SK-N-SH treated with all-trans-retinoic acid at 6 μM for 48 hours (cell line): ENCODE measurements around the gene CIBAR2.

Experiments
- ATAC-seq: fragments of 200-7000 bp; cut with Tn5 transposase; 3 replicates; pipeline ENCODE4 v1.9.1; 2020; ENCODE audit warnings: mild to moderate bottlenecking, moderate library complexity
- ARNTL ChIP-seq: fragments of 450-650 bp; formaldehyde crosslinking; IDR thresholded peaks from 2 replicates; pipeline ENCODE4 v1.5.0; 2020; ENCODE audit warnings: low read depth, mild to moderate bottlenecking, moderate library complexity, borderline replicate concordance
- BACH2 ChIP-seq: fragments of 250-450 bp; sonication (Bioruptor Pico); IDR thresholded peaks from 2 replicates; pipeline ENCODE4 v1.9.0; 2021; ENCODE audit warnings: mild to moderate bottlenecking, borderline replicate concordance
- CREB5 ChIP-seq: fragments of 250-450 bp; sonication (Bioruptor Pico); IDR thresholded peaks from 2 replicates; pipeline ENCODE4 v1.5.1; 2020; ENCODE audit warnings: low read depth, mild to moderate bottlenecking, moderate library complexity
- ESRRG ChIP-seq: fragments of 250-450 bp; sonication (Bioruptor Pico); IDR thresholded peaks from 2 replicates; pipeline ENCODE4 v1.6.1; 2021; ENCODE audit warnings: mild to moderate bottlenecking
- GLIS3 ChIP-seq: fragments of 250-450 bp; sonication (Bioruptor Pico); IDR thresholded peaks from 2 replicates; pipeline ENCODE4 v1.5.0; 2020; ENCODE audit warnings: mild to moderate bottlenecking, moderate library complexity
- ISL1 ChIP-seq: fragments of 250-450 bp; sonication (Bioruptor Pico); IDR thresholded peaks from 2 replicates; pipeline ENCODE4 v2.1.2; 2022; ENCODE audit warnings: mild to moderate bottlenecking, moderate library complexity
- OSR1 ChIP-seq: fragments of 250-450 bp; sonication (Bioruptor Pico); IDR thresholded peaks from 2 replicates; pipeline ENCODE4 v1.8.0; 2022; ENCODE audit warnings: moderate library complexity, mild to moderate bottlenecking, inconsistent platforms
- PATZ1 ChIP-seq: fragments of 250-450 bp; sonication (Bioruptor Pico); IDR thresholded peaks from 2 replicates; pipeline ENCODE4 v1.8.0; 2020; ENCODE audit warnings: mild to moderate bottlenecking, moderate library complexity, borderline replicate concordance
- PPARA ChIP-seq: fragments of 250-450 bp; sonication (Bioruptor Pico); IDR thresholded peaks from 2 replicates; pipeline ENCODE4 v1.5.0; 2020; ENCODE audit warnings: mild to moderate bottlenecking, borderline replicate concordance
- RARB ChIP-seq: fragments of 250-450 bp; sonication (Bioruptor Pico); IDR thresholded peaks from 2 replicates; pipeline ENCODE4 v1.8.0; 2021; ENCODE audit warnings: mild to moderate bottlenecking, moderate library complexity
- TCF4 ChIP-seq: fragments of 250-450 bp; sonication (Bioruptor Pico); IDR thresholded peaks from 2 replicates; pipeline ENCODE4 v1.8.0; 2021; ENCODE audit warnings: mild to moderate bottlenecking, moderate library complexity, borderline replicate concordance
- TOX ChIP-seq: fragments of 250-450 bp; sonication (Bioruptor Pico); IDR thresholded peaks from 2 replicates; pipeline ENCODE4 v1.8.0; 2021; ENCODE audit warnings: mild to moderate bottlenecking, moderate library complexity, borderline replicate concordance
- ZC3H10 ChIP-seq: fragments of 250-450 bp; sonication (Bioruptor Pico); IDR thresholded peaks from 2 replicates; pipeline ENCODE4 v1.5.1; 2021; ENCODE audit warnings: mild to moderate bottlenecking, moderate library complexity
- ZFP3 ChIP-seq: fragments of 250-450 bp; sonication (Bioruptor Pico); IDR thresholded peaks from 2 replicates; pipeline ENCODE4 v1.5.0; 2020; ENCODE audit warnings: mild to moderate bottlenecking, moderate library complexity
- ZFP30 ChIP-seq: fragments of 450-650 bp; formaldehyde crosslinking; IDR thresholded peaks from 2 replicates; pipeline ENCODE4 v1.5.0; 2022; ENCODE audit warnings: mild to moderate bottlenecking, moderate library complexity
- ZNF565 ChIP-seq: fragments of 450-650 bp; formaldehyde crosslinking; conservative IDR thresholded peaks from 2 replicates; pipeline ENCODE4 v1.5.0; 2020; ENCODE audit warnings: low read depth, mild to moderate bottlenecking, moderate library complexity
- ZNF70 ChIP-seq: fragments of 450-650 bp; formaldehyde crosslinking; IDR thresholded peaks from 2 replicates; pipeline ENCODE4 v1.5.0; 2020; ENCODE audit warnings: mild to moderate bottlenecking, moderate library complexity
- ZNF8 ChIP-seq: fragments of 450-650 bp; formaldehyde crosslinking; IDR thresholded peaks from 2 replicates; pipeline ENCODE4 v1.5.0; 2020; ENCODE audit warnings: mild to moderate bottlenecking, moderate library complexity
- TF ChIP-seq, protein P1 (sequence below): fragments of 250-450 bp; sonication (Bioruptor Pico); IDR thresholded peaks from 2 replicates; pipeline ENCODE4 v1.5.0; 2020; ENCODE audit warnings: mild to moderate bottlenecking, moderate library complexity
- TF ChIP-seq, protein P2 (sequence below): fragments of 250-450 bp; sonication (Bioruptor Pico); IDR thresholded peaks from 2 replicates; pipeline ENCODE4 v1.5.1; 2021; ENCODE audit warnings: mild to moderate bottlenecking, moderate library complexity
- TF ChIP-seq, protein P3 (sequence below): fragments of 250-450 bp; sonication (Bioruptor Pico); IDR thresholded peaks from 2 replicates; pipeline ENCODE4 v1.8.0; 2021; ENCODE audit warnings: low read depth, mild to moderate bottlenecking, moderate library complexity, borderline replicate concordance

The CIBAR2 gene

GRCh38 chr16:85092309-85092708 lies 20.0 kb downstream of the CIBAR2 start:
- TF ChIP-seq, protein P1, sequence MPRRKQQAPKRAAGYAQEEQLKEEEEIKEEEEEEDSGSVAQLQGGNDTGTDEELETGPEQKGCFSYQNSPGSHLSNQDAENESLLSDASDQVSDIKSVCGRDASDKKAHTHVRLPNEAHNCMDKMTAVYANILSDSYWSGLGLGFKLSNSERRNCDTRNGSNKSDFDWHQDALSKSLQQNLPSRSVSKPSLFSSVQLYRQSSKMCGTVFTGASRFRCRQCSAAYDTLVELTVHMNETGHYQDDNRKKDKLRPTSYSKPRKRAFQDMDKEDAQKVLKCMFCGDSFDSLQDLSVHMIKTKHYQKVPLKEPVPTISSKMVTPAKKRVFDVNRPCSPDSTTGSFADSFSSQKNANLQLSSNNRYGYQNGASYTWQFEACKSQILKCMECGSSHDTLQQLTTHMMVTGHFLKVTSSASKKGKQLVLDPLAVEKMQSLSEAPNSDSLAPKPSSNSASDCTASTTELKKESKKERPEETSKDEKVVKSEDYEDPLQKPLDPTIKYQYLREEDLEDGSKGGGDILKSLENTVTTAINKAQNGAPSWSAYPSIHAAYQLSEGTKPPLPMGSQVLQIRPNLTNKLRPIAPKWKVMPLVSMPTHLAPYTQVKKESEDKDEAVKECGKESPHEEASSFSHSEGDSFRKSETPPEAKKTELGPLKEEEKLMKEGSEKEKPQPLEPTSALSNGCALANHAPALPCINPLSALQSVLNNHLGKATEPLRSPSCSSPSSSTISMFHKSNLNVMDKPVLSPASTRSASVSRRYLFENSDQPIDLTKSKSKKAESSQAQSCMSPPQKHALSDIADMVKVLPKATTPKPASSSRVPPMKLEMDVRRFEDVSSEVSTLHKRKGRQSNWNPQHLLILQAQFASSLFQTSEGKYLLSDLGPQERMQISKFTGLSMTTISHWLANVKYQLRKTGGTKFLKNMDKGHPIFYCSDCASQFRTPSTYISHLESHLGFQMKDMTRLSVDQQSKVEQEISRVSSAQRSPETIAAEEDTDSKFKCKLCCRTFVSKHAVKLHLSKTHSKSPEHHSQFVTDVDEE (CRISPR knock-in tag): no peak
- TF ChIP-seq RARB: no peak
- no peak for TF ChIP-seq BACH2 (CRISPR knock-in tag)
- TF ChIP-seq TCF4 (CRISPR knock-in tag): no peak
- TF ChIP-seq, protein P2, sequence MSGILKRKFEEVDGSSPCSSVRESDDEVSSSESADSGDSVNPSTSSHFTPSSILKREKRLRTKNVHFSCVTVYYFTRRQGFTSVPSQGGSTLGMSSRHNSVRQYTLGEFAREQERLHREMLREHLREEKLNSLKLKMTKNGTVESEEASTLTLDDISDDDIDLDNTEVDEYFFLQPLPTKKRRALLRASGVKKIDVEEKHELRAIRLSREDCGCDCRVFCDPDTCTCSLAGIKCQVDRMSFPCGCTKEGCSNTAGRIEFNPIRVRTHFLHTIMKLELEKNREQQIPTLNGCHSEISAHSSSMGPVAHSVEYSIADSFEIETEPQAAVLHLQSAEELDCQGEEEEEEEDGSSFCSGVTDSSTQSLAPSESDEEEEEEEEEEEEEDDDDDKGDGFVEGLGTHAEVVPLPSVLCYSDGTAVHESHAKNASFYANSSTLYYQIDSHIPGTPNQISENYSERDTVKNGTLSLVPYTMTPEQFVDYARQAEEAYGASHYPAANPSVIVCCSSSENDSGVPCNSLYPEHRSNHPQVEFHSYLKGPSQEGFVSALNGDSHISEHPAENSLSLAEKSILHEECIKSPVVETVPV (CRISPR knock-in tag): no peak
- no peak for TF ChIP-seq ISL1 (CRISPR knock-in tag)
- no peak for TF ChIP-seq ZNF70
- TF ChIP-seq PPARA (CRISPR knock-in tag): no peak
- no peak for TF ChIP-seq OSR1 (CRISPR knock-in tag)
- no peak for TF ChIP-seq CREB5
- no peak for TF ChIP-seq ZC3H10 (CRISPR knock-in tag)
- no peak for TF ChIP-seq GLIS3
- TF ChIP-seq, protein P3, sequence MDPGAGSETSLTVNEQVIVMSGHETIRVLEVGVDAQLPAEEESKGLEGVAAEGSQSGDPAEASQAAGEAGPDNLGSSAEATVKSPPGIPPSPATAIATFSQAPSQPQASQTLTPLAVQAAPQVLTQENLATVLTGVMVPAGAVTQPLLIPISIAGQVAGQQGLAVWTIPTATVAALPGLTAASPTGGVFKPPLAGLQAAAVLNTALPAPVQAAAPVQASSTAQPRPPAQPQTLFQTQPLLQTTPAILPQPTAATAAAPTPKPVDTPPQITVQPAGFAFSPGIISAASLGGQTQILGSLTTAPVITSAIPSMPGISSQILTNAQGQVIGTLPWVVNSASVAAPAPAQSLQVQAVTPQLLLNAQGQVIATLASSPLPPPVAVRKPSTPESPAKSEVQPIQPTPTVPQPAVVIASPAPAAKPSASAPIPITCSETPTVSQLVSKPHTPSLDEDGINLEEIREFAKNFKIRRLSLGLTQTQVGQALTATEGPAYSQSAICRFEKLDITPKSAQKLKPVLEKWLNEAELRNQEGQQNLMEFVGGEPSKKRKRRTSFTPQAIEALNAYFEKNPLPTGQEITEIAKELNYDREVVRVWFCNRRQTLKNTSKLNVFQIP (CRISPR knock-in tag): no peak
- no peak for TF ChIP-seq ARNTL (CRISPR knock-in tag)
- TF ChIP-seq ZNF8: no peak
- TF ChIP-seq ZFP3: no peak
- no peak for TF ChIP-seq ESRRG
- TF ChIP-seq ZNF565 (CRISPR knock-in tag): no peak
- no peak for TF ChIP-seq PATZ1 (CRISPR knock-in tag)
- no peak for ATAC-seq

- ATAC-seq: no peak
- no peak for TF ChIP-seq ESRRG
- TF ChIP-seq TOX (CRISPR knock-in tag): no peak
- no peak for TF ChIP-seq RARB
- TF ChIP-seq ZFP3: no peak
- TF ChIP-seq, protein P1 (CRISPR knock-in tag): no peak
- no peak for TF ChIP-seq ISL1 (CRISPR knock-in tag)
- TF ChIP-seq GLIS3: no peak
- no peak for TF ChIP-seq ZNF565 (CRISPR knock-in tag)
- TF ChIP-seq PATZ1 (CRISPR knock-in tag): no peak
- TF ChIP-seq, protein P2 (CRISPR knock-in tag): no peak
- no peak for TF ChIP-seq TCF4 (CRISPR knock-in tag)
- TF ChIP-seq ZFP30 (CRISPR knock-in tag): no peak
- TF ChIP-seq ARNTL (CRISPR knock-in tag): no peak
- no peak for TF ChIP-seq PPARA (CRISPR knock-in tag)
Observed at GRCh38 chr16:85091522-85091910, 20.8 kb downstream of the CIBAR2 start.
